Measurements from ENCODE around the gene DHCR24. TPM values are rescaled to one million over a fixed set of nuclear protein-coding genes. Genes with fewer than 3 reads are reported as not detected.
A peak's percentile ranks its signal among the peaks of the same experiment; 100 is the strongest.

Gene DHCR24
- total and polyA plus RNA-seq, 2 of the 13 experiments (the other 11 are each of a cell fraction or from before 2014, with no cell fraction given) = 374 to 448 TPM

DNA sequence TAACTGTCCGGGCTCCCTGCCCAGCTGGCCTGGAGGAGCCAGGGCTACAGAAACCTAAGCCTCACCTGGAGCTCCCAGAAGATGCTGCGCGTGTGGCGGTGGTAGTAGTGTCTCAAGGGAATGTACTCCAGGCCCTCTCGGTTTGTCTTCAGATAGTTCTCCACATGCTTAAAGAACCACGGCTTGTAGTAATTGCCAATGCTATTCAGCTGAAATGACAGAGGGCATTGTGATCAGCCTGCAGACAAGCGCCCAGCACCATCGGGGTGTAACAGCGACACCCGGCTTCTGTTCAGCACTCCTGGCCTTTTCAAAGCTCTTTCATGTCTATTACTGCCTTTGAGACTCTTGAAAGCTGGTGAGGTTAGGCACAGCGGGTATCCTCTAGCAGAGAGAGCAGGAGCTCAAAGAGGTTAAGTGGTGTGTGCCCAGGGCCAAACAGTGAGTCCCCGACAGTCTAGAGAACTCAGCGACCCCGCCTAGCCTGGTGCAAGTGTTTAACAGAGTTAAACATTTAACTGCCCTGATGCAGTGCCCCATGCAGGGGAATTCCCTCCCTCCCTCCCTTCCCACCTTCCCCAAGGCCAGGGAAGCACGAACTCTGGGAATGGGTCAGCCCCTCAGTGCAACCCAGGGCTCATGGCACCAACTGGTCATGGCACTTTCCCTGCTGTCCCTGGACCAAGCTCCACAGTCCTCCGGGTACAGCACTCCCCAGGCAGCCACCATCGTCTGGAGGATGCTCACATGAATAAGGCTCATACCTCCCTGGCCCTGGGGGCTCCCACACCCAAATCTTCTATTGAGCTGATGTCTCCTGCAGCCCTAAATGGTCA, 21.5 kb downstream of the DHCR24 start (continued):
- TF ChIP-seq ZBTB8A (CRISPR knock-in tag; IDR thresholded peaks at IDR 0.05; ENCODE audit: borderline replicate concordance, low read depth) (no peak), SRSF4 (IDR thresholded peaks at IDR 0.05; ENCODE audit: low read depth, low read length, poor library complexity, severe bottlenecking) (no peak), ZBTB42 (CRISPR knock-in tag; IDR thresholded peaks at IDR 0.05) (no peak), FOXK2 (IDR thresholded peaks at IDR 0.05) (no peak), SNAI1 (CRISPR knock-in tag; IDR thresholded peaks at IDR 0.05; ENCODE audit: borderline replicate concordance) (no peak), NFATC3 (CRISPR knock-in tag; IDR thresholded peaks at IDR 0.05) (no peak), HMGXB3 (CRISPR knock-in tag; IDR thresholded peaks at IDR 0.05; ENCODE audit: borderline replicate concordance) (no peak; the same call in 1 of the 2 replicates), AGO1 (IDR thresholded peaks at IDR 0.05; ENCODE audit: low read depth, low read length, poor library complexity, severe bottlenecking) (no peak), NFE2L2 (IDR thresholded peaks at IDR 0.05; ENCODE audit: low read length) (no peak), ZNF383 (CRISPR knock-in tag; IDR thresholded peaks at IDR 0.05; ENCODE audit: borderline replicate concordance) (no peak), RBAK (CRISPR knock-in tag; IDR thresholded peaks at IDR 0.05) (no peak), GTF2F1 (IDR thresholded peaks at IDR 0.05; ENCODE audit: low read length) (no peak), THYN1 (CRISPR knock-in tag; IDR thresholded peaks at IDR 0.05; ENCODE audit: borderline replicate concordance, low read depth) (0 out of 2 replicates have a peak, but pooled peaks have one; percentile 28), ARID2 (CRISPR knock-in tag; IDR thresholded peaks at IDR 0.05; ENCODE audit: borderline replicate concordance) (peak; percentile 76; the same call in 1 of the 2 replicates), ZNF24 (IDR thresholded peaks at IDR 0.05) (no peak), TCF7L2 (IDR thresholded peaks at IDR 0.05; ENCODE audit: low read depth, low read length) (no peak), DNMT3B (CRISPR knock-in tag; conservative IDR thresholded peaks at IDR 0.05) (no peak), PREB (CRISPR knock-in tag; IDR thresholded peaks at IDR 0.05) (no peak)
- TF ChIP-seq, protein P1, sequence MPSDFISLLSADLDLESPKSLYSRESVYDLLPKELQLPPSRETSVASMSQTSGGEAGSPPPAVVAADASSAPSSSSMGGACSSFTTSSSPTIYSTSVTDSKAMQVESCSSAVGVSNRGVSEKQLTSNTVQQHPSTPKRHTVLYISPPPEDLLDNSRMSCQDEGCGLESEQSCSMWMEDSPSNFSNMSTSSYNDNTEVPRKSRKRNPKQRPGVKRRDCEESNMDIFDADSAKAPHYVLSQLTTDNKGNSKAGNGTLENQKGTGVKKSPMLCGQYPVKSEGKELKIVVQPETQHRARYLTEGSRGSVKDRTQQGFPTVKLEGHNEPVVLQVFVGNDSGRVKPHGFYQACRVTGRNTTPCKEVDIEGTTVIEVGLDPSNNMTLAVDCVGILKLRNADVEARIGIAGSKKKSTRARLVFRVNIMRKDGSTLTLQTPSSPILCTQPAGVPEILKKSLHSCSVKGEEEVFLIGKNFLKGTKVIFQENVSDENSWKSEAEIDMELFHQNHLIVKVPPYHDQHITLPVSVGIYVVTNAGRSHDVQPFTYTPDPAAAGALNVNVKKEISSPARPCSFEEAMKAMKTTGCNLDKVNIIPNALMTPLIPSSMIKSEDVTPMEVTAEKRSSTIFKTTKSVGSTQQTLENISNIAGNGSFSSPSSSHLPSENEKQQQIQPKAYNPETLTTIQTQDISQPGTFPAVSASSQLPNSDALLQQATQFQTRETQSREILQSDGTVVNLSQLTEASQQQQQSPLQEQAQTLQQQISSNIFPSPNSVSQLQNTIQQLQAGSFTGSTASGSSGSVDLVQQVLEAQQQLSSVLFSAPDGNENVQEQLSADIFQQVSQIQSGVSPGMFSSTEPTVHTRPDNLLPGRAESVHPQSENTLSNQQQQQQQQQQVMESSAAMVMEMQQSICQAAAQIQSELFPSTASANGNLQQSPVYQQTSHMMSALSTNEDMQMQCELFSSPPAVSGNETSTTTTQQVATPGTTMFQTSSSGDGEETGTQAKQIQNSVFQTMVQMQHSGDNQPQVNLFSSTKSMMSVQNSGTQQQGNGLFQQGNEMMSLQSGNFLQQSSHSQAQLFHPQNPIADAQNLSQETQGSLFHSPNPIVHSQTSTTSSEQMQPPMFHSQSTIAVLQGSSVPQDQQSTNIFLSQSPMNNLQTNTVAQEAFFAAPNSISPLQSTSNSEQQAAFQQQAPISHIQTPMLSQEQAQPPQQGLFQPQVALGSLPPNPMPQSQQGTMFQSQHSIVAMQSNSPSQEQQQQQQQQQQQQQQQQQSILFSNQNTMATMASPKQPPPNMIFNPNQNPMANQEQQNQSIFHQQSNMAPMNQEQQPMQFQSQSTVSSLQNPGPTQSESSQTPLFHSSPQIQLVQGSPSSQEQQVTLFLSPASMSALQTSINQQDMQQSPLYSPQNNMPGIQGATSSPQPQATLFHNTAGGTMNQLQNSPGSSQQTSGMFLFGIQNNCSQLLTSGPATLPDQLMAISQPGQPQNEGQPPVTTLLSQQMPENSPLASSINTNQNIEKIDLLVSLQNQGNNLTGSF (CRISPR knock-in tag; IDR thresholded peaks at IDR 0.05) = no peak

Data from HepG2 (cell line).